HEK293 (cell line): Measurements from ENCODE around the gene LMBRD2.

Experiments
- CTCF ChIA-PET: fragments of 350-600 bp; formaldehyde crosslinking; extraction: SDS; loops from one replicate; lab custom pipeline; 2021; ENCODE audit warnings: antibody characterized with exemption; lab: Yijun Ruan, JAX
- POLR2A ChIA-PET: fragments of 300-600 bp; formaldehyde crosslinking; extraction: SDS; loops from one replicate; lab custom pipeline; 2020; ENCODE audit warnings: antibody characterized with exemption, inconsistent platforms; lab: Yijun Ruan, JAX
- H3K27ac ChIP-seq: fragments of 200-500 bp; sonication (Bioruptor generic); 2 replicates; pipeline ENCODE4 v1.5.1; 2014; ENCODE audit warnings: low read depth, low read length, control low read depth, inconsistent platforms; ENCODE audit errors: extremely low read depth
- H3K36me3 ChIP-seq, 2 experiments: fragments of 200-500 bp in 1 of 2; sonication (Bioruptor generic) in 1 of 2; 1 replicate in 1 of 2; 2 replicates in 1 of 2; pipeline ENCODE4 v1.5.1; 2014 to 2017; ENCODE audit warnings: inconsistent platforms in 2 of 2, low read length in 2 of 2; ENCODE audit not compliant: control insufficient read depth in 2 of 2, insufficient read depth in 1 of 2
- H3K4me1 ChIP-seq: fragments of 200-500 bp; sonication (Bioruptor generic); 2 replicates; pipeline ENCODE4 v1.5.1; 2014; ENCODE audit warnings: mild to moderate bottlenecking, low read length, inconsistent platforms; ENCODE audit not compliant: control insufficient read depth, insufficient read depth
- H3K4me3 ChIP-seq: 2 replicates; pipeline ENCODE4 v1.5.1; 2011; ENCODE audit warnings: low read depth, mild to moderate bottlenecking, control low read depth, low read length, moderate library complexity
- H3K9me3 ChIP-seq: fragments of 200-500 bp; sonication (Bioruptor generic); 2 replicates; pipeline ENCODE4 v1.5.1; 2014; ENCODE audit warnings: low read depth, low read length, inconsistent platforms; ENCODE audit not compliant: control insufficient read depth, insufficient read depth
- GFI1B ChIP-seq: fragments of 450-650 bp; formaldehyde crosslinking; IDR thresholded peaks from 2 replicates; pipeline ENCODE4 v1.5.1; 2016; ENCODE audit warnings: missing biosample characterization, missing genetic modification characterization
- GLIS2 ChIP-seq: fragments of 450-650 bp; formaldehyde crosslinking; IDR thresholded peaks from 2 replicates; pipeline ENCODE4 v1.5.1; 2016; ENCODE audit warnings: missing biosample characterization, missing genetic modification characterization
- HOXC10 ChIP-seq: sonication (generic); formaldehyde crosslinking; IDR thresholded peaks from 2 replicates; pipeline ENCODE4 v1.8.1; 2023; ENCODE audit warnings: mild to moderate bottlenecking, missing genetic modification reagents
- HOXD13 ChIP-seq: sonication (generic); formaldehyde crosslinking; IDR thresholded peaks from 2 replicates; pipeline ENCODE4 v1.8.0; 2022; ENCODE audit warnings: missing genetic modification reagents, borderline replicate concordance
- KLF10 ChIP-seq: fragments of 450-650 bp; IDR thresholded peaks from 2 replicates; pipeline ENCODE4 v1.5.1; 2018; ENCODE audit warnings: missing biosample characterization, mild to moderate bottlenecking, missing genetic modification characterization
- MYNN ChIP-seq: fragments of 450-650 bp; formaldehyde crosslinking; IDR thresholded peaks from 2 replicates; pipeline ENCODE4 v1.5.1; 2016; ENCODE audit warnings: missing biosample characterization, missing genetic modification characterization, borderline replicate concordance
- SCRT2 ChIP-seq: fragments of 450-650 bp; formaldehyde crosslinking; IDR thresholded peaks from 2 replicates; pipeline ENCODE4 v1.5.1; 2016; ENCODE audit warnings: missing biosample characterization, missing genetic modification characterization
- ZBTB1 ChIP-seq: fragments of 450-650 bp; formaldehyde crosslinking; IDR thresholded peaks from 2 replicates; pipeline ENCODE4 v1.5.1; 2016; ENCODE audit warnings: missing biosample characterization, missing genetic modification characterization
- ZBTB20 ChIP-seq: fragments of 450-650 bp; formaldehyde crosslinking; IDR thresholded peaks from 2 replicates; pipeline ENCODE4 v1.5.1; 2016; ENCODE audit warnings: missing biosample characterization, missing genetic modification characterization
- ZBTB48 ChIP-seq: fragments of 450-650 bp; formaldehyde crosslinking; IDR thresholded peaks from 2 replicates; pipeline ENCODE4 v1.5.1; 2016; ENCODE audit warnings: missing biosample characterization, missing genetic modification characterization
- ZFP69B ChIP-seq: fragments of 450-650 bp; formaldehyde crosslinking; IDR thresholded peaks from 2 replicates; pipeline ENCODE4 v1.5.1; 2016; ENCODE audit warnings: missing biosample characterization, missing genetic modification characterization
- ZNF112 ChIP-seq: fragments of 450-650 bp; formaldehyde crosslinking; IDR thresholded peaks from 2 replicates; pipeline ENCODE4 v1.5.0; 2017; ENCODE audit warnings: missing biosample characterization, missing genetic modification characterization
- ZNF138 ChIP-seq: fragments of 450-650 bp; formaldehyde crosslinking; IDR thresholded peaks from 2 replicates; pipeline ENCODE4 v1.5.1; 2016; ENCODE audit warnings: missing biosample characterization, missing genetic modification characterization, borderline replicate concordance
- ZNF335 ChIP-seq: fragments of 450-650 bp; formaldehyde crosslinking; conservative IDR thresholded peaks from 2 replicates; pipeline ENCODE4 v1.5.1; 2016; ENCODE audit warnings: missing biosample characterization, missing genetic modification characterization
- ZNF366 ChIP-seq: fragments of 450-650 bp; formaldehyde crosslinking; conservative IDR thresholded peaks from 2 replicates; pipeline ENCODE4 v1.5.1; 2016; ENCODE audit warnings: missing biosample characterization, missing genetic modification characterization
- ZNF544 ChIP-seq: fragments of 450-650 bp; formaldehyde crosslinking; IDR thresholded peaks from 2 replicates; pipeline ENCODE4 v1.5.0; 2017; ENCODE audit warnings: missing biosample characterization, missing genetic modification characterization
- ZNF585B ChIP-seq: fragments of 450-650 bp; formaldehyde crosslinking; IDR thresholded peaks from 2 replicates; pipeline ENCODE4 v1.5.1; 2016; ENCODE audit warnings: missing biosample characterization, missing genetic modification characterization
- ZNF624 ChIP-seq: fragments of 450-650 bp; formaldehyde crosslinking; IDR thresholded peaks from 2 replicates; pipeline ENCODE4 v1.5.1; 2017; ENCODE audit warnings: missing biosample characterization, missing genetic modification characterization
- ZNF707 ChIP-seq: fragments of 450-650 bp; formaldehyde crosslinking; IDR thresholded peaks from 2 replicates; pipeline ENCODE4 v1.5.1; 2016; ENCODE audit warnings: missing biosample characterization, missing genetic modification characterization
- ZNF837 ChIP-seq: fragments of 450-650 bp; formaldehyde crosslinking; IDR thresholded peaks from 2 replicates; pipeline ENCODE4 v1.5.1; 2016; ENCODE audit warnings: missing biosample characterization, missing genetic modification characterization
- TF ChIP-seq, protein P1 (sequence below): fragments of 450-650 bp; formaldehyde crosslinking; IDR thresholded peaks from 2 replicates; pipeline ENCODE4 v1.5.1; 2016; ENCODE audit warnings: missing biosample characterization, missing genetic modification characterization
- TF ChIP-seq, protein P2 (sequence below): fragments of 450-650 bp; formaldehyde crosslinking; IDR thresholded peaks from 2 replicates; pipeline ENCODE4 v1.5.1; 2016; ENCODE audit warnings: missing biosample characterization, missing genetic modification characterization, borderline replicate concordance
- TF ChIP-seq, protein P3 (sequence below): fragments of 450-650 bp; formaldehyde crosslinking; IDR thresholded peaks from 2 replicates; pipeline ENCODE4 v1.5.1; 2017; ENCODE audit warnings: missing biosample characterization, missing genetic modification characterization
- TF ChIP-seq, protein P4 (sequence below): fragments of 450-650 bp; formaldehyde crosslinking; IDR thresholded peaks from 2 replicates; pipeline ENCODE4 v1.5.1; 2016; ENCODE audit warnings: missing biosample characterization, missing genetic modification characterization

LMBRD2 gene

DNA sequence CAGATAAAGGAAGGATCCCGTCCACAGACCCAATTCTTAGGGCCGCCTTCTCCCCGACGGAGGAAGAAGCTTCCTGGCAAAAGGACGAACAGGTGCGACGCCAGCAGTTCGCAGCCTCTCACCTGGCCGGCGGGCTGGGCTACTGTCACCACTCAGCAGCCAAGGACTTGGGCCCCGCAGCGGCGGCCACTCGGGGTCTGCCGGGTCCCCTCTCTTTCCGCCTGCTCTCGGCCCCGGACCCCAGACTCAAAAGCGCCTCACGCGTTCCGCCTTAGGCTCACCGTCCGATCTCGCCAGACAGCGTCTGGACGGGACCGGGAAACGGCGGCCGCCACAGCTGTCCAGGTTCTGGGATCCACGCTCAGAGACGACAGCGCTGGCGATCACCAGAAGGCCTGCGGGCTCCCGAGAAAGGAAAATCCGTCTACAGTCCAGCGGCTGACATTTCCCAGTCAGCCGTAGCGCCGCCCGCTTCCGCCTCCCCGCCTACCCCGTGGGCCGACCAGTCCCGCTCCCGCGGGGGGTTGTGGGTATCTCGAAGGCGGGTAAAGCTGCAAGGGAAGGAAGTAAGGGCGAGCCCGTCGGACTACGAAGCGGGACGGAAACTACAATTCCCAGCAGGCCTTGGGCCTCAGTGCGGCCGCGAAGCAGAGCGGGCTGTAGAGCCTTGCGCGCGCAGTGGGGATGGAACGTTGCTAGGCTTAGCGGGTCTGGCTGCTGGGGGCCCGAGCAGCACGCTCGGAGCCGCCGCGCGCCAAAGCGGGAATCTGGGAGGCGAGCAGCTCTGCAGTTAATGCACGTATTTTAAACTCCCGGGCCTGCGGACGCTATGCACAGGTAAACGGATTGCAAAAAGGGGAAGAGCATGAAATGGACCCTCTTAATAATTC is at the start of gene LMBRD2, which contains the start of gene SKP2:
Gene LMBRD2 (minus strand): TSS at position 454 of the 890 bp plus-strand sequence. CDS start 8,538 bp downstream, outside the sequence.
Gene SKP2 (plus strand): TSS at position 678 of the 890 bp plus-strand sequence. CDS start 152 bp downstream, at position 830.
- Histone ChIP-seq H3K9me3 (no peaks in the 10 kb centered on the region), H3K4me3 (peak within 1 kb of the TSS; percentile 90), H3K36me3 (peaks cover 0 to 39% of the 10 kb centered on the region in 2 experiments; a peak in 2 of 3 replicates), H3K27ac (peak within 1 kb of the TSS; percentile 74), H3K4me1 (peaks cover 11% of the 10 kb centered on the region)
- CTCF ChIA-PET, result interaction anchor here (0.6 to 3.5 kb wide), 11 partner anchors 18 to 604 kb away, joined by 3 to 13 read pairs (median 4); no protein-coding TSS in a partner anchor
- POLR2A ChIA-PET, result interaction anchor here (0.6 to 3.7 kb wide), 14 partner anchors 9 to 1219 kb away, joined by 3 to 19 read pairs (median 3); partner anchors contain the start of genes NADK2, NUP155 and UGT3A2
- TF ChIP-seq ZNF585B (tag by site-specific recombination) (0 out of 2 replicates have a peak, but pooled peaks have one; percentile 16), ZNF707 (tag by site-specific recombination) (no peak), ZNF837 (no peak), ZFP69B (tag by site-specific recombination) (peak; percentile 37; the same call in 1 of the 2 replicates), ZNF138 (tag by site-specific recombination) (no peak), ZBTB1 (tag by site-specific recombination) (no peak), ZBTB20 (tag by site-specific recombination) (peak; percentile 96), ZNF624 (tag by site-specific recombination) (no peak), GLIS2 (tag by site-specific recombination) (peak; percentile 93), ZBTB48 (no peak), ZNF335 (tag by site-specific recombination) (peak; percentile 94), HOXD13 (CRISPR knock-in tag) (no peak; the same call in 1 of the 2 replicates), SCRT2 (peak; percentile 69), ZNF366 (tag by site-specific recombination) (peak; percentile 86), MYNN (tag by site-specific recombination) (no peak), KLF10 (peak; percentile 72; the same call in 1 of the 2 replicates), ZNF544 (tag by site-specific recombination) (no peak), ZNF112 (tag by site-specific recombination) (no peak), GFI1B (tag by site-specific recombination) (no peak), HOXC10 (CRISPR knock-in tag) (0 out of 2 replicates have a peak, but pooled peaks have one; percentile 17)
- TF ChIP-seq, protein P1, sequence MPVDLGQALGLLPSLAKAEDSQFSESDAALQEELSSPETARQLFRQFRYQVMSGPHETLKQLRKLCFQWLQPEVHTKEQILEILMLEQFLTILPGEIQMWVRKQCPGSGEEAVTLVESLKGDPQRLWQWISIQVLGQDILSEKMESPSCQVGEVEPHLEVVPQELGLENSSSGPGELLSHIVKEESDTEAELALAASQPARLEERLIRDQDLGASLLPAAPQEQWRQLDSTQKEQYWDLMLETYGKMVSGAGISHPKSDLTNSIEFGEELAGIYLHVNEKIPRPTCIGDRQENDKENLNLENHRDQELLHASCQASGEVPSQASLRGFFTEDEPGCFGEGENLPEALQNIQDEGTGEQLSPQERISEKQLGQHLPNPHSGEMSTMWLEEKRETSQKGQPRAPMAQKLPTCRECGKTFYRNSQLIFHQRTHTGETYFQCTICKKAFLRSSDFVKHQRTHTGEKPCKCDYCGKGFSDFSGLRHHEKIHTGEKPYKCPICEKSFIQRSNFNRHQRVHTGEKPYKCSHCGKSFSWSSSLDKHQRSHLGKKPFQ, result no peak
- TF ChIP-seq, protein P2, sequence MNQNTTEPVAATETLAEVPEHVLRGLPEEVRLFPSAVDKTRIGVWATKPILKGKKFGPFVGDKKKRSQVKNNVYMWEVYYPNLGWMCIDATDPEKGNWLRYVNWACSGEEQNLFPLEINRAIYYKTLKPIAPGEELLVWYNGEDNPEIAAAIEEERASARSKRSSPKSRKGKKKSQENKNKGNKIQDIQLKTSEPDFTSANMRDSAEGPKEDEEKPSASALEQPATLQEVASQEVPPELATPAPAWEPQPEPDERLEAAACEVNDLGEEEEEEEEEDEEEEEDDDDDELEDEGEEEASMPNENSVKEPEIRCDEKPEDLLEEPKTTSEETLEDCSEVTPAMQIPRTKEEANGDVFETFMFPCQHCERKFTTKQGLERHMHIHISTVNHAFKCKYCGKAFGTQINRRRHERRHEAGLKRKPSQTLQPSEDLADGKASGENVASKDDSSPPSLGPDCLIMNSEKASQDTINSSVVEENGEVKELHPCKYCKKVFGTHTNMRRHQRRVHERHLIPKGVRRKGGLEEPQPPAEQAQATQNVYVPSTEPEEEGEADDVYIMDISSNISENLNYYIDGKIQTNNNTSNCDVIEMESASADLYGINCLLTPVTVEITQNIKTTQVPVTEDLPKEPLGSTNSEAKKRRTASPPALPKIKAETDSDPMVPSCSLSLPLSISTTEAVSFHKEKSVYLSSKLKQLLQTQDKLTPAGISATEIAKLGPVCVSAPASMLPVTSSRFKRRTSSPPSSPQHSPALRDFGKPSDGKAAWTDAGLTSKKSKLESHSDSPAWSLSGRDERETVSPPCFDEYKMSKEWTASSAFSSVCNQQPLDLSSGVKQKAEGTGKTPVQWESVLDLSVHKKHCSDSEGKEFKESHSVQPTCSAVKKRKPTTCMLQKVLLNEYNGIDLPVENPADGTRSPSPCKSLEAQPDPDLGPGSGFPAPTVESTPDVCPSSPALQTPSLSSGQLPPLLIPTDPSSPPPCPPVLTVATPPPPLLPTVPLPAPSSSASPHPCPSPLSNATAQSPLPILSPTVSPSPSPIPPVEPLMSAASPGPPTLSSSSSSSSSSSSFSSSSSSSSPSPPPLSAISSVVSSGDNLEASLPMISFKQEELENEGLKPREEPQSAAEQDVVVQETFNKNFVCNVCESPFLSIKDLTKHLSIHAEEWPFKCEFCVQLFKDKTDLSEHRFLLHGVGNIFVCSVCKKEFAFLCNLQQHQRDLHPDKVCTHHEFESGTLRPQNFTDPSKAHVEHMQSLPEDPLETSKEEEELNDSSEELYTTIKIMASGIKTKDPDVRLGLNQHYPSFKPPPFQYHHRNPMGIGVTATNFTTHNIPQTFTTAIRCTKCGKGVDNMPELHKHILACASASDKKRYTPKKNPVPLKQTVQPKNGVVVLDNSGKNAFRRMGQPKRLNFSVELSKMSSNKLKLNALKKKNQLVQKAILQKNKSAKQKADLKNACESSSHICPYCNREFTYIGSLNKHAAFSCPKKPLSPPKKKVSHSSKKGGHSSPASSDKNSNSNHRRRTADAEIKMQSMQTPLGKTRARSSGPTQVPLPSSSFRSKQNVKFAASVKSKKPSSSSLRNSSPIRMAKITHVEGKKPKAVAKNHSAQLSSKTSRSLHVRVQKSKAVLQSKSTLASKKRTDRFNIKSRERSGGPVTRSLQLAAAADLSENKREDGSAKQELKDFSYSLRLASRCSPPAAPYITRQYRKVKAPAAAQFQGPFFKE (tag by site-specific recombination), result no peak
- TF ChIP-seq, protein P3, sequence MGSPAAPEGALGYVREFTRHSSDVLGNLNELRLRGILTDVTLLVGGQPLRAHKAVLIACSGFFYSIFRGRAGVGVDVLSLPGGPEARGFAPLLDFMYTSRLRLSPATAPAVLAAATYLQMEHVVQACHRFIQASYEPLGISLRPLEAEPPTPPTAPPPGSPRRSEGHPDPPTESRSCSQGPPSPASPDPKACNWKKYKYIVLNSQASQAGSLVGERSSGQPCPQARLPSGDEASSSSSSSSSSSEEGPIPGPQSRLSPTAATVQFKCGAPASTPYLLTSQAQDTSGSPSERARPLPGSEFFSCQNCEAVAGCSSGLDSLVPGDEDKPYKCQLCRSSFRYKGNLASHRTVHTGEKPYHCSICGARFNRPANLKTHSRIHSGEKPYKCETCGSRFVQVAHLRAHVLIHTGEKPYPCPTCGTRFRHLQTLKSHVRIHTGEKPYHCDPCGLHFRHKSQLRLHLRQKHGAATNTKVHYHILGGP, result no peak
- TF ChIP-seq, protein P4, sequence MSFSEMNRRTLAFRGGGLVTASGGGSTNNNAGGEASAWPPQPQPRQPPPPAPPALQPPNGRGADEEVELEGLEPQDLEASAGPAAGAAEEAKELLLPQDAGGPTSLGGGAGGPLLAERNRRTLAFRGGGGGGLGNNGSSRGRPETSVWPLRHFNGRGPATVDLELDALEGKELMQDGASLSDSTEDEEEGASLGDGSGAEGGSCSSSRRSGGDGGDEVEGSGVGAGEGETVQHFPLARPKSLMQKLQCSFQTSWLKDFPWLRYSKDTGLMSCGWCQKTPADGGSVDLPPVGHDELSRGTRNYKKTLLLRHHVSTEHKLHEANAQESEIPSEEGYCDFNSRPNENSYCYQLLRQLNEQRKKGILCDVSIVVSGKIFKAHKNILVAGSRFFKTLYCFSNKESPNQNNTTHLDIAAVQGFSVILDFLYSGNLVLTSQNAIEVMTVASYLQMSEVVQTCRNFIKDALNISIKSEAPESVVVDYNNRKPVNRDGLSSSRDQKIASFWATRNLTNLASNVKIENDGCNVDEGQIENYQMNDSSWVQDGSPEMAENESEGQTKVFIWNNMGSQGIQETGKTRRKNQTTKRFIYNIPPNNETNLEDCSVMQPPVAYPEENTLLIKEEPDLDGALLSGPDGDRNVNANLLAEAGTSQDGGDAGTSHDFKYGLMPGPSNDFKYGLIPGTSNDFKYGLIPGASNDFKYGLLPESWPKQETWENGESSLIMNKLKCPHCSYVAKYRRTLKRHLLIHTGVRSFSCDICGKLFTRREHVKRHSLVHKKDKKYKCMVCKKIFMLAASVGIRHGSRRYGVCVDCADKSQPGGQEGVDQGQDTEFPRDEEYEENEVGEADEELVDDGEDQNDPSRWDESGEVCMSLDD, result no peak; the same call in 1 of the 2 replicates
